HAP-1 (cell line): ENCODE data around the gene MAP3K6.

ENCODE experiments used
- DNase-seq, 2 experiments: peaks; one replicate each; pipeline ENCODE4 v3.0.0-alpha.2; 2016 to 2020; ENCODE audit warnings: low spot score in 2 of 2
- H3K27me3 ChIP-seq: fragments of 250-450 bp; sonication (Bioruptor Pico); 2 replicates; pipeline ENCODE4 v1.5.1; 2020; ENCODE audit warnings: low read depth, mild to moderate bottlenecking, moderate library complexity
- H3K36me3 ChIP-seq: fragments of 250-450 bp; sonication (Bioruptor Pico); replicated peaks from 2 replicates; pipeline ENCODE4 v1.5.1; 2020; ENCODE audit warnings: mild to moderate bottlenecking
- H3K4me1 ChIP-seq: fragments of 250-450 bp; sonication (Bioruptor Pico); 2 replicates; pipeline ENCODE4 v1.5.1; 2020; ENCODE audit warnings: mild to moderate bottlenecking
- H3K4me3 ChIP-seq: fragments of 250-450 bp; sonication (Bioruptor Pico); 2 replicates; pipeline ENCODE4 v1.5.1; 2020; ENCODE audit warnings: mild to moderate bottlenecking, moderate library complexity
- H3K9me3 ChIP-seq: fragments of 250-450 bp; sonication (Bioruptor Pico); 2 replicates; pipeline ENCODE4 v1.5.1; 2020; ENCODE audit warnings: mild to moderate bottlenecking, moderate library complexity
- in situ Hi-C: fragments of 300-500 bp; cut with MboI; formaldehyde crosslinking; loops from 3 replicates; pipeline ENCODE4 v1.14.3; 2020; ENCODE audit warnings: low sequenced_read_pairs, inconsistent platforms, mixed read lengths

MAP3K6 gene

DNA sequence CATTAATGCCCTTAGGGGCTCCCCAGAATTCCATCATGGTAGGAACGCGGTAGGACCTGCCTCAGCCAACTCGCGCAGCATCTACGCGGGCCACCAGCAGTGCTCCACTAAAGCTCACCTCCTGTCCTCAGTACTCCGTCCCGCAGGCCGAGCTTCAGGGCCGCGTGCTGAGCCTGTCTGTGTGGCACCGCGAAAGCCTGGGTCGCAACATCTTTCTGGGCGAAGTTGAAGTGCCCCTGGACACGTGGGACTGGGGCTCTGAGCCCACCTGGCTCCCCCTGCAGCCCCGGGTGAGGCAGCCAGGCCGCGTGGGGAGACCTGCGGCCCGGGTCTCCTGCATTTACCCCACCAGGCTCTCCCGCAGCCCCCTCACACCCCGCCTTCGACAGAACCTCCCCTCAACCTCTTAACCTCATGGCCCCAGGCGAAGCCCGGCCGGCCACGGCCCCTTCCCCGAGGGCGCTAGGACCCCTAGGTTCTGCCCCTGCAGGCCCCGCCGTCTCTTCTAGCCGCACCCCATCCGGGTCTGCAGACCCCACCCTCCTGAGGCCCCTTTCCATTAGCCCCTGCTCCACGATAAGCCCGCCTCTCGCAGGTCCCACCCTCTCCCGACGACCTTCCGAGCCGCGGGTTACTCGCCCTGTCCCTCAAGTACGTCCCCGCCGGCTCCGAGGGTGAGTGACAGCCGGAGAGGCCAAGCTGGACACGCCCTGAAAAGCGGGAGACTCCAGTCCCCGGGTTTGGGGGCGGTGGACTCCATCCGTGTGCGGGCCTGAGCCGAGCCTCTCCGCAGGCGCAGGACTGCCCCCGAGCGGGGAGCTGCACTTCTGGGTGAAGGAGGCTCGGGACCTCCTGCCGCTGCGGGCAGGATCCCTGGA, 15.9 kb downstream of the MAP3K6 start:
- no peak for DNase-seq
- Histone ChIP-seq H3K4me1 (no peaks in the 10 kb centered on the region), H3K4me3 (no peak overlapping the region), H3K36me3 (0 out of 2 replicates have a peak, but pooled peaks cover 2% of the 10 kb centered on the region), H3K27me3 (no peaks in the 10 kb centered on the region), H3K9me3 (no peaks in the 10 kb centered on the region)
- in situ Hi-C loops: no loop called here

DNA sequence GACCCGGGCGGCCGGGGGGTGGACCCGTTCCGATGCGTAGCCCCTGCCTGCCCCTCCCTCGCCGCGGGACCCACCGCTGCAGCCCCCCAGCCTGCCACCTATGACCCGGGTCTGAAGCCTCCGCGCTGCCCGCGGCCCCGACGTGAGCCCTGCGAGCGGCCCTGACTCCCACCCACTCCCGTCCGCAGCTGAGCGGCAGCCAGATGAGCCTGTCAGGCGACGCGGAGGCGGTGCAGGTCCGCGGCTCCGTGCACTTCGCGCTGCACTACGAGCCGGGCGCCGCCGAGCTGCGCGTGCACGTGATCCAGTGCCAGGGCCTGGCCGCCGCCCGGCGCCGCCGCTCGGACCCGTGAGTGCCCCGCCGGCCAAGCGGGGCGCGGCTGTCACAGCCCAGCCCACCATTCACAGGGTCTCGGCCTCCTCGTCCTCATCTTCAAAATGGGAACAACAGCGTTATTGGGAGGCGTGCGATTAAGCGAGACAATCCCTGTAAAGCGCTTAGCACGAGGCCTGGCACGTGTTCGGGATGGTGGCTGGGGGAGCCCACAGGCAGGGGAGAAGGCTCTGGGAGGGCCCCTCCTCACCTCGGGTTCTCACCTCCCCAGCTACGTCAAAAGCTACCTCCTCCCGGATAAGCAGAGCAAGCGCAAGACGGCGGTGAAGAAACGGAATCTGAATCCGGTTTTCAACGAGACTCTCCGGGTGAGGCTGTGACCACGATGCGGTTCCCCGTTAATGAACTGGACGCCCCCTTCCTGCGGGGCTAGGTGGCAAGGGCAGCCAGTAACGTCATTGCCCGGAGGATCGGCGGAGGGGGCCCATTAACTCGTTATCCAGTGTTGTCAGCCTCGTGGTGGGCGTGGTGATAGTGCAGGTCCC, 16.7 kb downstream of the MAP3K6 start:
- in situ Hi-C loops: no loop called here
- H3K36me3 ChIP-seq: no peaks in the 10 kb centered on the region
- H3K4me1 ChIP-seq: no peaks in the 10 kb centered on the region
- H3K4me3 ChIP-seq: no peak overlapping the region
- DNase-seq: no peak
- no peaks in the 10 kb centered on the region for H3K9me3 ChIP-seq
- no peaks in the 10 kb centered on the region for H3K27me3 ChIP-seq

DNA sequence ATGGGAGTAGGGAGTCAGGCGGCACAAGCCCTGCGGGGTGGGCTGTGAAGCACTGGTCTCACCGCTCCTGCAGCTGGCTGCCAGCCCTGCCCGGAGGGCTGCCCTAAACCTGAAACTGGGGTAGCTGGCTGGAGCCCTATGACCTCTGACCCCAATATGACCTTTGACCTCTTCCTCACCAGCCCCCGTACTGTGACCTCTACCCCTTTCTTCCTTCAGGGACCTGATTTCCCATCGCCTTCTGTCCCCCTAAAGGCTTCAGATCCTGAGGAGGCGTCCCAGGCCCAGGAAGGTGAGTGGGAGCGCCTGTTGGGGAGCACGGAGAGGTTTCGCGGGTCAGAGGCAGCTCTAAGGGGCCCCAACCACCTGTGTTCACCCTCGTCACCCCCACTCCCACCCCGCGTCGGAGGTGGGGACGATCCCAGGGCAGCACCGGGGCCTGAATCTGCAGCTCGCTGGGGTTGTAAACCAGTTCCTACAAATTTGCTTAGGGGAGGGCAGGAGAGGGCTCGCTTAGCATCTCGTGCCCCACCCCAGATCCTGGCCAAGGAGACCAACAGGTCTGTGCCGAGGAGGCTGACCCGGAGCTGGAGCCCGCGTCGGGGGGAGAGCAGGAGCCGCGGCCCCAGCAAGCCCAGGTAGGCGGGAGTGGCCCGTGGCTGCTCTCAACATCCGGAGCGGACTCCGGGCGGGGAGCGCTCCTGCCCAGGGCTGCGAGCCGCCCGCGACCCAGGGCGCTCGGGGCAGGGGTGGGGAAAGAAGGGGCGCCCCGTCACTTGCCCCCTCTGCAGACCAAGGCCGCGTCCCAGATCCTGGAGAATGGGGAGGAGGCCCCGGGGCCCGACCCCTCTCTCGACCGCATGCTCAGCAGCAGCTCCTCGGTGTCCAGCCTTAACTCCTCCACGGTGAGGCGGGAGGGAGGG, 17.6 kb downstream of the MAP3K6 start:
- Histone ChIP-seq H3K9me3 (no peaks in the 10 kb centered on the region), H3K4me3 (no peak overlapping the region), H3K4me1 (no peaks in the 10 kb centered on the region), H3K27me3 (no peaks in the 10 kb centered on the region), H3K36me3 (no peaks in the 10 kb centered on the region)
- DNase-seq: peak in 1 of 2 experiments; percentile 38
- in situ Hi-C loops: no loop called here

DNA sequence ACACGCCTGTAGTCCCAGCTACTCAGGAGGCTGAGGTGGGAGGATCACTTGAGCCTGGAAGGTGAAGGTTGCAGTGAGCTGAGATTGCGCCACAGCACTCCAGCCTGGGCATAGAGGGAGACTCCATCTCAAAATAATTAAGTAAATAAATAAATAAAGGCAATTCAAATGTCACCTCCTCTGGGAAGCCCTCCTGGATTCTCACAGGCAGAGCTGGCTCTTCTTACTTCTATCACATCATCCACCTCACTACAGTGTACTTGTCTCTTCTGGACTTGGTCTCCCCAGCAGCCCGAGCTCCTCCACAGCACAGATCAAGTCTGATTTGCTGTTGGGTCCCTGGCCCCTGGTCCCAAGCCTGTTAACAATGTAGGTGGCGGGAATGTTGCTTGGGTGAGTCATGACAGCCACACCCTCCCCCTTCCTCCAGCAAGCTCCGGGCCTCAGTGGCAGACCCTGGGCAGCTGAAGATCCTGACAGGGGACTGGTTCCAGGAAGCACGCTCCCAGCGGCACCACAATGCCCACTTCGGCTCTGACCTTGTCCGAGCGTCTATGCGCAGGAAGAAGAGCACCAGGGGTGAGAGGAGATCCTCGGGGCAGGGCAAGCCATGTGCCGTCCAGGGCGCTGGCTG, 19.7 kb downstream of the MAP3K6 start:
- Histone ChIP-seq H3K9me3 (no peaks in the 10 kb centered on the region), H3K4me3 (no peak overlapping the region), H3K36me3 (no peaks in the 10 kb centered on the region), H3K4me1 (no peaks in the 10 kb centered on the region), H3K27me3 (no peaks in the 10 kb centered on the region)
- no peak for DNase-seq
- in situ Hi-C loops: no loop called here

DNA sequence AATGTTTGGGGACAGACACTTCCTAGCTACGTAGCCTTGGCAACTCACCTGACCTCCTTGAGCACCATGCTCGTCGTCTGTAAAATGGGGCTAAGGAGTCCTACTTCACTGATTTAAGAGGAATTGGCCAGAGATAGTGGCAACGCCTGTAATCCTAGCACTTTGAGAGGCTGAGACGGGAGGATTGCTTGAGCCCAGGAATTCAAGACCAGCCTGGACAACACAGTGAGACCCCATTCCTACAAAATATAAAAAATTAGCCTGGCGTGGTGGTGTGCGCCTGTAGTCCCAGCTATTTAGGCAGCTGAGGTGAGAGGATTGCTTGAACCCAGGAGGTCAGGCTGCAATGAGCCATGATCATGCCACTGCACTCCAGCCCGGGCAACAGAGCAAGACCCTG, 20.4 kb downstream of the MAP3K6 start:
- no peak for DNase-seq
- Histone ChIP-seq H3K9me3 (no peaks in the 10 kb centered on the region), H3K4me3 (no peak overlapping the region), H3K27me3 (no peaks in the 10 kb centered on the region), H3K4me1 (no peaks in the 10 kb centered on the region), H3K36me3 (no peaks in the 10 kb centered on the region)
- in situ Hi-C loops: no loop called here

DNA sequence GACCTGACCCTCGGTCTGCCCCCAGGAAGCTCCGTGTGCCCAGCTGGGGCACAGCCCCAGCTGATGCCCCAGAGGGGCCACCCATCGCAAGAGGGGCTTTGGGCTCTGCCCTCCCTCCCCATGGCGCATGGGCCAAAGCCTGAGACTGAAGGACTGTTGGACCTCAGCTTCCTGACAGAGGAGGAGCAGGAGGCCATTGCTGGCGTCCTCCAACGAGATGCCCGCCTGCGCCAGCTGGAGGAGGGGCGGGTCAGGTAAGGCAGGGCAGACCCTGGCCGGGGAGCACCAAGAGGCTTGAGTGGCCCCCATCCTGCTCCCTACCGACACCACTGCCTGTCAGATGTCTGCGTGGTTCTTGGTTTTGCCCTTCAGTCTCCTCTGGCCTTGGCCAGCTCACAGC, 21.5 kb downstream of the MAP3K6 start:
- H3K4me3 ChIP-seq: no peak overlapping the region
- no peaks in the 10 kb centered on the region for H3K4me1 ChIP-seq
- no peaks in the 10 kb centered on the region for H3K36me3 ChIP-seq
- no peaks in the 10 kb centered on the region for H3K9me3 ChIP-seq
- in situ Hi-C loops: no loop called here
- no peaks in the 10 kb centered on the region for H3K27me3 ChIP-seq
- no peak for DNase-seq

DNA sequence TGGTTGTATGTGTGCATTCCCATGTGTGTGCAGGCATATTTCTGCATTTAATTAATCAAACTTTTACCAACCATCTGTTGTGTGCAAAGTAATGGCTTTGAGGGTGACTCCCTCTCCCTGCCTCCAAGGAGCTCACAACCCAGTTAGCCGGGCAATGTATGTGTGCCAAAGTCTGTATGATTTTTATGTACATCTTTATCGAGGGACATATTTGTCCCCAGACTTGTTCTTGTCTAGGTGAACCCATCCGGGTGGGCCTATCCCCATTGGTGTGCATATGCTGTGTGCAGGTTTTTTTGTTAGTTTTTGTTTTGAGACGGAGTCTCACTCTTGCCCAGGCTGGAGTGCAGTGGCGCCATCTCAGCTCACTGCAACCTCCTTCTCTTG, 23.1 kb downstream of the MAP3K6 start:
- in situ Hi-C loops: no loop called here
- Histone ChIP-seq H3K9me3 (no peaks in the 10 kb centered on the region), H3K4me1 (no peaks in the 10 kb centered on the region), H3K36me3 (no peaks in the 10 kb centered on the region), H3K4me3 (no peak overlapping the region), H3K27me3 (no peaks in the 10 kb centered on the region)
- DNase-seq: no peak

DNA sequence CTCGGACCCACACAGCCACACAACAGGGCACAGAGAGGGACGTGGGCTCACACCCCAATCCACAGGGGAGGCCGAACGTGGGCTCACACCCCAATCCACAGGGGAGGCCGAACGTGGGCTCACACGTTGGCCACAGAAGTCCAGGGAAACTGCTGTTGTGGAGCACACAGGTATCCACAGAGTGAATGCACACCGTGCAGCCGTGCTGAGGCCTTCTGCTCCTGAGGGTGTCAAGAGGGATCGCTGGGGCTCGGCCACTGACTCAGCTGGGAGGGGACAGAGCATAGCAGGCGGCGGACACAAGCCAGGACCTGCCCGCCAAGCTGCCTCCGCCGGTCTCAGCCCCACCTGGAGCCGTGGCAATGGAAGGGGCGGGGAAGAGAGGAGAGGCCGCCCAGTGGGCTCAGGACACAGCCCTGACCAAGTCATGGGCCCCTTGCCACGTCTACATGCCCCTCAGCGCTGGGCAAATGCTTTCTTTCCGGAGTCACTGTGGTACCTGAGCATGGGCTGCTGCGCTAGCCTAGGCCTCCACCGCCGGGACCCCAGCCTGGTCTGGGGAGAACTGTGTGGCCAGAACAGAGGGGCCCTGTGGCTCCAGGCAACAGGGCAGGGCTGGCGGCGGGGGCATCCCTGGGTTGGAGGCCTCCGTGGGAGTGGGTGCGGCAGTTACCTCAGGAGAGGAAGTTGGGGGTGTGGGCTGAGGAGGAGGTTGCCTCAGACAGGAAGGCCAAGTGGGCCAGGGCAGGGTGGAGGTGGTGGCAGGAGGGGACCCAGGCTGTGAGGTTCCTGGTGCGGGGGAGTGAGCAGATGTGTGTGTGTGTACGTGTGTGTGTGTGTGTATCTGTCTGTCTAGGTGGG, 23.8 kb downstream of the MAP3K6 start:
- no peak for DNase-seq

DNA sequence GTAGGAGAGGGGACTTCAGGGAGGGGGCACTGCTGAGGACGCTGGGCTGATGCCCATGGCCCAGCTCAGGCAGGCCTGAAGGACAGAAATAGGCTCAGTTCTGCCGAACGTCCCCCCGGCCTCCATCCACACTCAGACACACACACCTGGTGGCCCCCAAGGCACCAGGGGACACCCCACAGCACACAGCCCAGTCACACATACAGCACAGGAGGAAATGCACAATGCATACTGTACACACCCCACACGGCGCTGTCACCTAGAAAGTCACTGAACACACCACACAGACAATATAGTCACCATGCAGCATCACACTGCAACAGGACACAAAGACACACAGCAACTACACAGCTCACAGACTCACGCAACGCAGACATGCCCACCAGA, 24.4 kb downstream of the MAP3K6 start:
- DNase-seq: no peak
- no peaks in the 10 kb centered on the region for H3K36me3 ChIP-seq
- no peak overlapping the region for H3K4me3 ChIP-seq
- in situ Hi-C loops: no loop called here
- H3K27me3 ChIP-seq: no peaks in the 10 kb centered on the region
- no peaks in the 10 kb centered on the region for H3K9me3 ChIP-seq
- H3K4me1 ChIP-seq: no peaks in the 10 kb centered on the region

More for the DNA sequence above, 23.8 kb downstream of the MAP3K6 start:
- in situ Hi-C loops: no loop called here
- Histone ChIP-seq H3K4me3 (no peak overlapping the region), H3K9me3 (no peaks in the 10 kb centered on the region), H3K4me1 (no peaks in the 10 kb centered on the region), H3K36me3 (no peaks in the 10 kb centered on the region), H3K27me3 (no peaks in the 10 kb centered on the region)

DNA sequence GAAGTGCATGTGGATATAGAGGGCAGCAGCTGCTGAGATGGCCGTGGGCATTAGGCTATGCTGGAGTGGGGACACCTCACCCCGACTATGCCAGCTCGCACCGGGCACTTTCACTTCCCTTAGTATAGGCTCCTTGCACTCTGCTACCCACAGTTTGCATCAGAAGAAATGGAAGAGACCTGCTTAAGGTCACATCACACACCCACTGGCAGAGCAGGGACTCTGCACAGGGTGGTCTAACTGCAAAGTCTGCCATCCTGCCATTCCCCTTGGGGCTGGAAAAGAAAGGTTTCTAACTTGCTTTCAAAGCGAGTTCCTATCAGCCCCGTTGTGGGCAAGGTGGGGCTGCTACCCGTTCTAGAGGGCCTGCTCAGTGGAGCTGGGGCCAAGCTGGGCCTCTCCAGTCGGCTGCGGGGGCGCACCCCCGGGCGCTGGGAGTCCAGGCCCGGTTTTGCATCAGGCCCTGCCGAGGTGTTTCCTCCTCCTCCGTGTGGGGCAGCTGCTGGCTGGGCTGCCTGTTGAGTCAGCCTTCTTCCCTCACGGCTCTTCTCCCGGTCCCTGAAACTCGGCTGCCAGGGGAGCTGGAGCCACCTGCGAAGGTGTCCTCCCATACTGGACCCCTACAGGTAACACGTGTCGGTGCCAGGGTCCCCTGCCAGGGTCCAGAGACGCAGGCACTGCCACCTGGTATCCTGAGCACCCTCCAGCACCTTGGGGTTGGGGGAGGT, 25.1 kb downstream of the MAP3K6 start, which contains the start of gene SYTL1:
TSS of gene SYTL1 (plus strand) at position 498 of the 728 bp plus-strand sequence. CDS start 3,313 bp downstream, outside the sequence.
- Histone ChIP-seq H3K4me1 (no peaks in the 10 kb centered on the region), H3K9me3 (no peaks in the 10 kb centered on the region), H3K36me3 (no peaks in the 10 kb centered on the region), H3K27me3 (no peaks in the 10 kb centered on the region), H3K4me3 (no peak within 1 kb of the TSS)
- in situ Hi-C loops: no loop called here
- DNase-seq: no peak

DNA sequence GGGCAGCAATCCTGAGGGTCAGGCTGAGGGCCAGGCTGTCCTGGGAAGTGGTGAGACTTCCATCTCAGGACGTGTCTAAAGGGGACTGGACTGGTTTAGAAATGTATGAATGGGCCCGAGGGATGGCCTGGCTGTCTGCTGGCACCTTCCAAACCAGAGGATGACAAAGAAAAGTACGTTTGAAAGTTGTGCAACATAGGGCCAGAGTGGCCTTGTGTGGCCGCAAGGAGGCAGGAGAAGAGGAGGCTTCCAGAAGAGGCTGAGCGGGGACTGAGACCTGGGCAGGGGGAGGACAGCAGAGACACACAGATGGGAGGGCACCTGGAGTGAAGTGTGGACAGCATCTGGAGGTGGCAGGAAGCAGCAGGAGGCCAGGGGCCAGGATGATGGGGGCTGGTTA, 27.5 kb downstream of the MAP3K6 start:
- Histone ChIP-seq H3K9me3 (no peaks in the 10 kb centered on the region), H3K27me3 (no peaks in the 10 kb centered on the region), H3K36me3 (peaks cover 12% of the 10 kb centered on the region), H3K4me1 (no peaks in the 10 kb centered on the region), H3K4me3 (no peak overlapping the region)
- no peak for DNase-seq
- in situ Hi-C loops: no loop called here

DNA sequence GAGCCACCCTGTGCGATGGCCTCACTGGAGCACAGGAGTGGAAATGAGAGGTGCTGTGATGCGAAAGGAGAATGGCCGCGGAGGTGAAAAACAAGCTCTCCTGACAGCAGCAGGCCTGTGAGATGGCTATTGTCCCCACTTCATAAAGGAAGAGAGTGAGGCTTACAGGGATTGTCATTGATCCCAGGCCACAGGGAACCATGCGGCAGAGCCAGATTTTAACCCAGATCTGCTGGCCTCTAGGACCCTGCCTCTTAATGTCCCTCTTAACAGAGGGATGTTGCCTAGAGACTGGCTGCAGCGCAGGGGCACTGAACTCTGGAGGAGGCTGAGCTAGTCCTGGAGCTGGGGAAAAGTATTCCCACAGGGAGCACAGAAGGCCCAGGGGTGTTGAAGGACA, 28.0 kb downstream of the MAP3K6 start:
- Histone ChIP-seq H3K36me3 (peaks cover 16% of the 10 kb centered on the region), H3K4me1 (no peaks in the 10 kb centered on the region), H3K4me3 (no peak overlapping the region), H3K27me3 (no peaks in the 10 kb centered on the region), H3K9me3 (no peaks in the 10 kb centered on the region)
- DNase-seq: no peak
- in situ Hi-C loops: no loop called here
